ENCODE data around the gene RNF182. TPM values are rescaled to one million over a fixed set of nuclear protein-coding genes. Genes with fewer than 3 reads are reported as not detected.
"Not testable (repeated sequence)": the region's sequence is repeated elsewhere in the genome, so short reads cannot be mapped to it uniquely, and the experiment has no call there.

The RNF182 gene
- total RNA-seq, 1 donor from 2014 or later: 0.19 TPM

- no peak for DNase-seq (ENCODE audit: low spot score)
- intact Hi-C loops (cut with DNase I): no loop called here
Measured at GRCh38 chr6:13990796-13991195, 66.0 kb downstream of the RNF182 start.

DNA sequence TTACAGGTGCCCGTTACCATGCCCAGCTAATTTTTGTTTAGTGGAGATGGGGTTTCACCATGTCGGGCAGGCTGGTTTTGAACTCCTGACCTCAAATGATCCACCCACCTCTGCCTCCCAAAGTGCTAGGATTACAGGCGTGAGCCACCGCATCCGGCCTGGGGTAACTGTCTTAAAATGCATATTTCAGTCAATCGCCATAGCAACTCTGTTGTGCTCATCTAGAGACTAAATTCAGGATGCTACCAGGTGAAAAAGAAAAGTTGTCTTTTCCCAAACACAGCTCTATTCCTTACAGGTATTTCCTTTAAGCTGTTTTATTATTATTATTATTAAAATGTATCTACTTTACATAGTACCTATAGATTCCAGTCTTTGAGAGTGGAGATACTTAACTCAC lies 66.6 kb downstream of the RNF182 start:
- intact Hi-C loops (cut with DNase I): no loop called here

DNA sequence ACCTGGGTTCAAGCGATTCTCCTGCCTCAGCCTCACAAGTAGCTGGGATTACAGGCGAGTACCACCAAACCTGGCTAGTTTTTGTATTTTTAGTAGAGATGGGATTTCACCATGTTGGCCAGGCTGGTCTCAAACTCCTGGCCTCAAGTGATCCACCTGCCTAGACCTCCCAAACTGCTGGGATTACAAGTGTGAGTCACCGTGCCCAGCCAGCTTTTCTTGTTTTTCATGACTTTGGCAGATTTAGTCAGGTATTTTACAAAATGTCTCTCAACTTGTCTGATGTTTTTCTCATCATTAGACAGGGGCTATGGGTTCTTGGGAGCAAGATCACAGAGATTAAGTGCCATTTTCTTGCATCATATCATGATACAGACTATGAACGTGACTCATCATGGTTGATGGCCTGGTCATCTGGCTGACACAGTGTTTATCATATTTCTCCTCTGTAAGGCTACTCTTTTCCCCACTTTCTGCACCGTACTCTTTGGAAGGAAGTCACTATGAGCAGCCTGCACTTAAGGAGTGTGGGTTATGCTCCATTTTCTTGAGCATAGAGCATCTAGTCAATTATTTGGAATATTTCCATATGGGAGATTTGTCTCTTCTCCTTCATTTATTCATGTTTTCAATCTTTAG lies 67.8 kb downstream of the RNF182 start:
- no peak for DNase-seq (ENCODE audit: low spot score)

More for the DNA sequence above, 66.6 kb downstream of the RNF182 start:
- no peak for DNase-seq (ENCODE audit: low spot score)

GRCh38 chr6:13993416-13993815 lies 68.7 kb downstream of the RNF182 start:
- intact Hi-C loops (cut with DNase I): no loop called here
- no peak for DNase-seq (ENCODE audit: low spot score)

More for the DNA sequence above, 67.8 kb downstream of the RNF182 start:
- intact Hi-C loops (cut with DNase I): no loop called here

DNA sequence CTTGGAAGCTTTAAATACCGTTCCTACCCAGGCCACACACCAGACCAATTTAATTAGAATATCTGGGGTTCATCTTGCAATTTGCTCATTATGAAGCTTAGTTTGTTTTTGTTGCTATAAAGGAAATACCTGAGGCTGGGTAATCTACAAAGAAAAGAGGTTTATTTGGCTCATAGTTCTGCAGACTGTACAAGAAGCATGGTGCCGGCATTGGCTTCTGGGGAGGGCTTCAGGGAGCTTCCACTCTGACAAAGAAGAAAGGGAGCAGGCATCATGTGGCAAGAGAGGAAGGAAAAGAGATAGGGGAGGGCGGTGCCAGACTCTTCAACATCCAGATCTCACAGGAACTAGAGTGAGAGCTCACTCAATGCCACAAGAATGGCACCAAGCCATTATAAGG lies 73.6 kb downstream of the RNF182 start:
- DNase-seq (ENCODE audit: low spot score): no peak
- intact Hi-C loops (cut with DNase I): no loop called here

- intact Hi-C loops (cut with DNase I): no loop called here
- DNase-seq (ENCODE audit: low spot score): no peak
Measured at GRCh38 chr6:14000901-14001300, 76.1 kb downstream of the RNF182 start.

- intact Hi-C loops (cut with DNase I): no loop called here
- DNase-seq (ENCODE audit: low spot score): no peak
Measured at GRCh38 chr6:14001329-14002012, 76.7 kb downstream of the RNF182 start.

DNA sequence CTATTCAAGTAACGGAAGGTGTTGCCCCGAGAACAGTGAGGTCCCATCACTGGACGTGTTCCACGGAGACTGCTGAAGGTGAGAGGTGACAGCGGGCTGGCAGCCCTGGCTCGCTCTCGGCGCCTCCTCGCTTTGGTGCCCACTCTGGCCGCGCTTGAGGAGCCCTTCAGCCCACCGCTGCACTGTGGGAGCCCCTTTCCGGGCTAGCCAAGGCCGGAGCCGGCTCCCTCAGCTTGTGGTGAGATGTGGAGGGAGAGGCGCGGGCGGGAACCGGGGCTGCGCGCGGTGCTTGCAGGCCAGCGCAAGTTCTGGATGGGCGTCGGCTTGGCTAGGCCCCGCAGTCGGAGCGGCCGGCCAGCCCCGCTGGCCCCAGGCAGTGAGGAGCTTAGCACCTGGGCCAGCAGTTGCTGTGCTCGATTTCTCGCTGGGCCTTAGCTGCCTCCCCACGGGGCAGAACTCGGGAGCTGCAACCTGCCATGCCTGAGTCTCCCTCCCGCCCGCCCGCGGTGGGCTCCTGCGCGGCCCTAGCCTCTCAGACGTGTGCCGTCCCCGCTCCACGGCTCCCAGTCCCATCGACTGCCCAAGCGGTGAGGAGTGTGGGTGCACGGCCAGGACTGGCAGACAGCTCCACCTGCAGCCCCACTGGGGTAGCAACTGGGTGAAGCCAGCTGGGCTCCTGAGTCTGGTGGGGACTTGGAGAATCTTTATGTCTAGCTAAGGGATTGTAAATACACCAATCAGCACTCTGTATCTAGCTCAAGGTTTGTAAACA lies 77.6 kb downstream of the RNF182 start:
- no peak for DNase-seq (ENCODE audit: low spot score)
- intact Hi-C loops (cut with DNase I): no loop called here

- no peak for DNase-seq (ENCODE audit: low spot score)
- intact Hi-C loops (cut with DNase I): no loop called here
Measured at GRCh38 chr6:14004258-14004657, 79.5 kb downstream of the RNF182 start.

DNA sequence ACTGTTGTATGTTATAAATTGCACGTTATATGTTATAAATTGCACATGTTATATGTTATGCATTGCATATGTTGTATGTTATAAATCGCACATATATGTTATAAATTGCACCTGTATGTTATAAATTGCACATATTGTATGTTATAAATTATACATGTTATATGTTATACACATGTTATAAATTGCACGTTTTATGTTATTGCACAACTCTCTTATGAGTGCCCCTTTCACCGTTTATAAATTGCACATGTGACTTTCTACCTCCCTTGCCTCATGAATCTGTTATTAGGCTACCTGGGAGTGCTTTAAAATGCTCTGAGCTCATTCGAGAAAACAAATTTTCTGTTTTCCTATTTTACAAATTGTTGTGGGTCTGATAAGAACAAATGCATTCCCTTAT lies 84.1 kb downstream of the RNF182 start:
- intact Hi-C loops (cut with DNase I): no loop called here
- no peak for DNase-seq (ENCODE audit: low spot score)

- no peak for DNase-seq (ENCODE audit: low spot score)
- intact Hi-C loops (cut with DNase I): no loop called here
Measured at GRCh38 chr6:14009431-14009830, 84.7 kb downstream of the RNF182 start.

DNA sequence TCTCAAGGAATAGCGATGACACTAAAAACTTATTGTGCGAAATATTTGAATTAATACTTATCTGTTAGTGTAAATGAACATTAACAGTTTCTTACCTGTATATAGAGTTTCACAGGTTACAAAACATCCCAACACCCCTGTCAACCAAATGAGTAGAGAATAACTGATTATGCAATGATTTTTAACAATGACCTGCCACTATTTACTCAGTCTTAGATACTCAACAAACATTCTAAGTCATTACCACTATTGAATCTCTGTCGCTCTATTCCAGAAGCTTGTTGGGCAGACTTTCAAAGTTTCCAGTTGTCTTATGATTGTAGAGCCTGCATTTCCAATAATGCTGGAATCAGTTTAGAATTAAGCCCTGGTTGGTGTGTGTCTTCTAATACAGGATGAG lies 85.5 kb downstream of the RNF182 start:
- DNase-seq (ENCODE audit: low spot score): no peak
- intact Hi-C loops (cut with DNase I): no loop called here

GRCh38 chr6:14012313-14013030 lies 87.7 kb downstream of the RNF182 start:
- DNase-seq (ENCODE audit: low spot score): no peak
- intact Hi-C loops (cut with DNase I): no loop called here

GRCh38 chr6:14015964-14016363 lies 91.2 kb downstream of the RNF182 start:
- DNase-seq (ENCODE audit: low spot score): no peak
- intact Hi-C loops (cut with DNase I): no loop called here

DNA sequence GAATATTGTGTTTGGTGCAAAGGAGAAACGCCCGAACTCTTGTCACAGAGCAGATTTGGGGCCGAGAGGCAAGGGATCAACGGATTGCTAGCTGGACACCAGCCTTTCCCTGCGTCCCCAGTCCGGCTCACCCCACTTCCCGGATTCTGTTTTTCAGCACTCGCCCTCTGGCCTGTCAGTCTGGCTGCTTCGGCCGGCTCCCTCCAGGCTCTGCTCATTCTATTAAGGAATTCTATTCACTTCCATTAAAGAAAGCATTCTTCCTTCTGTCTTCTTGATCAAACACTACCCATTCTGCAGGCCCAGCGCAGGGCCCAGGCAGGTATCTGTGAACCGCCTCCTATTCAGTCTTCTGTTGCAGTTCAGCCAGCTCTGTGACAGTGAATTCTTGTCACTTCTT lies 91.7 kb downstream of the RNF182 start:
- DNase-seq (ENCODE audit: low spot score): no peak
- intact Hi-C loops (cut with DNase I): no loop called here

DNA sequence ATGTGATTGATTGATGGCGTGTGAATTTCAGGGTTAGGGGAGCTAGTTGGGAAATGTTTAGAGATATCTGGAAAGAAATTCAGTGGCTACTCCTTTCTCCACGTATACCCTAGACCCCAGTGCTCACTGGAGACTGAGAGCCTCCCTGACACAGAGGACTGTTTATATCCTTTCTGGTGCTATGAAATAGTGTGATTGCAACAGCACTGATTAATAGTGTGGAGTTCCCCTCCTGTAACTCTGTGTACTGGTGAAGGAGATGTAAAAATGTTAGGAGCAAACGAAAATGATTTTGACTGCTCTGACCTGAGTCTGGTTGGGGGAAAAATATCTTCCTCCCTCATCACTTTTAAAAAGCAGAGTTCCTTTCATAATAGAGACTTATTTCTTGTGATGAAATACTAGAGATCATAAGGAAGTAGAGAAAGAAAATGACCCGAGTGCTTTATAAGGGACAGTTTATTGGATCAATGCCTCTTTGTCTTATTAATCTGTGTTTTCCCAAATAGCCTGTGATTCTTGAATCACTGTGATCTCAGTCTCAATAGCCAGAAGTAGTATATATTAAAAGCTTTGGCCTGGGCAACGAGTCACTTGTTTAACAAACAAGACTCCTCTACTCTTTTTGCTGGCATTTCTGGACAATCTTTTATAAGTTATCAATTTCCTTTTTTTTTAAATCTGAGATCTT lies 92.3 kb downstream of the RNF182 start:
- intact Hi-C loops (cut with DNase I): no loop called here
- DNase-seq (ENCODE audit: low spot score): no peak

DNA sequence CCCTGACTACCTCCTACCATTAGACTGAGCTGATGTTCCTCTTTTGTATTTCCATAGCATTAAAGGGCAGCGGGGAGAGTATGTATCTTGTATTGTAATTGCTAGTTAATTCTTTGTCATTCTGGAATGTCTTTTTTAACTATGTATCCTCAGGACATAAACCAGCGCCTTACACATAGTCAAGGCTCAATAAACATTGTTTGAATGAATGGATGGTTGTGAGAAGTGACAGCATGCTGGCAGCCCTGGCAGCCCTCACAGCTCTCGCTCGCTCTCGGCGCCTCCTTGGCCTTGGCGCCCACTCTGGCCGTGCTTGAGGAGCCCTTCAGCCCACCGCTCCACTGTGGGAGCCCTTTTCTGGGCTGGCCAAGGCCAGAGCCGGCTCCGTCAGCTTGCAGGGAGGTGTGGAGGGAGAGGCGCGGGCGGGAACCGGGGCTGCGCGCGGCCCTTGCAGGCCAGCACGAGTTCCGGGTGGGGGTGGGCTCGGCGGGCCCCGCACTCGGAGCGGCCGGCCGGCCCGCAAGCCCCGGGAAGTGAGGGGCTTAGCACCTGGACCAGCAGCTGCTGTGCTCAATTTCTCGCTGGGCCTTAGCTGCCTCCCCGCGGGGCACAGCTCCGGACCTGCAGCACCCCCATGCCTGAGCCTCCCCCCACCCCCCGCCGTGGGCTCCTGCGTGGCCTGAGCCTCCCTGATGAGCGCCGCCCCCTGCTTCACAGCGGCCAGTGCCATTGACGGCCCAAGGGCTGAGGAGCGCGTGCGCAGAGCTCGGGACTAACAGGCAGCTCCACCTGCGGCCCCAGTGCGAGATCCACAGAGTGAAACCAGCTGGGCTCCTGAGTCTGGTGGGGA lies 93.1 kb downstream of the RNF182 start:
- intact Hi-C loops (cut with DNase I): no loop called here
- DNase-seq (ENCODE audit: low spot score): no peak

DNA sequence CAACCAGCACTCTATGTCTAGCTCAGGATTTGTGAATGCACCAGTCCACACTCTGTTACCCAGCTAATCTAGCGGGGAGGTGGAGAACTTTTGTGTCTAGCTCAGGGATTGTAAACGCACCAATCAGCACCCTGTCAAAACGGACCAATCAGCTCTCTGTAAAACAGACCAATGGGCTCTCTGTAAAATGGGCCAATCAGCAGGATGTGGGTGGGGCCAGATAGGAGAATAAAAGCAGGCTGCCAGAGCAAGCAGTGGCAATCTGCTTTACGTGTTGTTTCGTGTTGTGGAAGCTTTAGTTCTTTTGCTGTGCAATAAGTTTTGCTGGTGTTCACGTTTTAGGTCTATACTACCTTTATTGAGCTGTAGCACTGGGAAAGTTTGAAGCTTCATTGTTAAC lies 93.8 kb downstream of the RNF182 start:
- intact Hi-C loops (cut with DNase I): not testable (repeated sequence)

DNA sequence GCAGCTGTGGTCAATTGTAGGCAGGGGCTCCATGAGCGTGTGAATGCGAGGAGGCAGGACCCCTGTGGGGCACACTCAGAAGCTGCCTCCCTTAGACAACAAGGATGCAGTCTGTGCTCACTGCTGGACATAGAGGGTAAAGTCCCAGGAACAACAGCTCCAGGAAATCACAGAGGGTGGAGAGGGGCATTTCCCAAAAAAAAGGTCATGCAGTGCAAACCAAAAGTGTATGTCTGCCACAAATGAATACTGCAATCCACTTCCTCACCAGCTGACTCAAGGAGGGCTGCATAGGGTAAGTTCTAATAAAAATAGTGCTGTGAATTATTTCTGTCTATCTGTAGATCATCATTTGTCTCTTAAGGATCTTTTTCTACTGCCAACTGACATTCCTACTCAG lies 95.8 kb downstream of the RNF182 start:
- no peak for DNase-seq (ENCODE audit: low spot score)
- intact Hi-C loops (cut with DNase I): no loop called here

More for the DNA sequence above, 93.8 kb downstream of the RNF182 start:
- not testable (repeated sequence) for DNase-seq (ENCODE audit: low spot score)
